K562 (cell line): ENCODE data around the gene CAPN2. TPM values are rescaled to one million over a fixed set of nuclear protein-coding genes. Genes with fewer than 3 reads are reported as not detected.

Experiments used
- ARID2 ChIP-seq: fragments of 450-650 bp; IDR thresholded peaks from 2 replicates; pipeline ENCODE4 v1.6.1; 2017; ENCODE audit warnings: antibody characterized with exemption, mild to moderate bottlenecking
- BRD9 ChIP-seq: fragments of 450-650 bp; IDR thresholded peaks from 2 replicates; pipeline ENCODE4 v1.6.1; 2018; ENCODE audit warnings: low read depth; ENCODE audit not compliant: partially characterized antibody
- CTCF ChIP-seq, 3 experiments: IDR thresholded peaks in 2 of 3; conservative IDR thresholded peaks in 1 of 3; 2 replicates each; pipeline ENCODE4 v1.5.1; 2011 to 2012; ENCODE audit warnings: low read length in 3 of 3, mild to moderate bottlenecking in 3 of 3, control low read depth in 2 of 3, improper control_type of control experiment in 1 of 3, inconsistent platforms in 1 of 3, low read depth in 1 of 3, mixed read lengths in 1 of 3, moderate library complexity in 1 of 3; ENCODE audit not compliant: insufficient read depth in 2 of 3
- FOXA3 ChIP-seq, 2 experiments: fragments of 450-650 bp in 1 of 2; sonication (generic) in 1 of 2; formaldehyde crosslinking; IDR thresholded peaks in 1 of 2; conservative IDR thresholded peaks in 1 of 2; 2 replicates each; pipeline versions ENCODE4 v1.4.0 to v1.8.0; 2020 to 2022; ENCODE audit warnings: mild to moderate bottlenecking in 2 of 2, missing genetic modification reagents in 1 of 2
- KDM4B ChIP-seq, 2 experiments: fragments of 450-650 bp in 1 of 2; sonication (generic) in 1 of 2; IDR thresholded peaks; 2 replicates each; pipeline ENCODE4 v1.6.1; 2016 to 2017; ENCODE audit warnings: borderline replicate concordance in 2 of 2, antibody characterized with exemption in 1 of 2, low read depth in 1 of 2, mild to moderate bottlenecking in 1 of 2
- MBD2 ChIP-seq: sonication (generic); IDR thresholded peaks from 2 replicates; pipeline ENCODE4 v1.6.1; 2016; ENCODE audit warnings: low read depth, borderline replicate concordance
- NCOR1 ChIP-seq: fragments of 450-650 bp; IDR thresholded peaks from 2 replicates; pipeline ENCODE4 v1.6.1; 2016; ENCODE audit warnings: mild to moderate bottlenecking, moderate library complexity
- RAD21 ChIP-seq, 2 experiments: fragments of 250-450 bp in 1 of 2; fragments of 450-650 bp in 1 of 2; sonication (Bioruptor Pico) in 1 of 2; formaldehyde crosslinking in 1 of 2; IDR thresholded peaks in 1 of 2; conservative IDR thresholded peaks in 1 of 2; 2 replicates each; pipeline versions ENCODE4 v1.4.0 to v1.8.0; 2020 to 2022; ENCODE audit warnings: mild to moderate bottlenecking in 2 of 2, moderate library complexity in 1 of 2
- SOX6 ChIP-seq: fragments of 450-650 bp; IDR thresholded peaks from 2 replicates; pipeline ENCODE4 v1.6.1; 2014; ENCODE audit warnings: mild to moderate bottlenecking
- TGIF2 ChIP-seq: sonication (generic); formaldehyde crosslinking; IDR thresholded peaks from 2 replicates; pipeline ENCODE4 v1.8.1; 2022; ENCODE audit warnings: mild to moderate bottlenecking, missing genetic modification reagents, moderate library complexity
- U2AF1 ChIP-seq: fragments of 200-400 bp; formaldehyde crosslinking; optimal IDR thresholded peaks from 2 replicates; pipeline ENCODE3; 2017; ENCODE audit warnings: mild to moderate bottlenecking, low read depth, low read length, moderate library complexity
- polyA plus RNA-seq, 8 experiments: library from polyadenylated mRNA; depleted of rRNA in 4 of 8; stranded (reverse) in 5 of 8; unstranded in 3 of 8; fragments of >200 nt; fragmentation: Nextera tagmentation in 2 of 8; fragmentation: Illumina TruSeq in 1 of 8; extraction: Ambion mirVana in 2 of 8; extraction: Trizol in 1 of 8; gene quantifications; 2 replicates each; pipeline versions ENCODE4 v1.2.1 to v1.2.3, GENCODE V29; 2011 to 2014; ENCODE audit warnings: inconsistent platforms in 1 of 8, missing spikeins in 1 of 8
- total RNA-seq, 7 experiments: library from RNA; depleted of rRNA in 6 of 7; stranded (reverse); fragments of >200 nt in 6 of 7; fragmentation: Illumina TruSeq in 2 of 7; extraction: Trizol in 2 of 7; gene quantifications; 2 replicates each; pipeline versions ENCODE4 v1.2.1 to v1.2.3, GENCODE V29; 2011 to 2021; ENCODE audit warnings: low replicate concordance in 1 of 7
- TF ChIP-seq, protein P1 (sequence below): fragments of 450-650 bp; formaldehyde crosslinking; IDR thresholded peaks from 2 replicates; pipeline ENCODE4 v1.4.0; 2020; ENCODE audit warnings: mild to moderate bottlenecking, moderate library complexity
- TF ChIP-seq, protein P2 (sequence below), 2 experiments: fragments of 450-650 bp; conservative IDR thresholded peaks; 2 replicates each; pipeline ENCODE4 v1.6.1; 2017; ENCODE audit warnings: mild to moderate bottlenecking in 2 of 2, moderate library complexity in 2 of 2
- TF ChIP-seq, protein P3 (sequence below): fragments of 450-650 bp; formaldehyde crosslinking; IDR thresholded peaks from 2 replicates; pipeline ENCODE4 v1.4.0; 2020; ENCODE audit warnings: mild to moderate bottlenecking

Gene CAPN2
- total and polyA plus RNA-seq, 9 of the 15 experiments (the other 6 are each of a cell fraction or from before 2014, with no cell fraction given), result 24.6 to 157 (median 101) TPM

GRCh38 chr1:223811634-223812101, 99.3 kb downstream of the CAPN2 start (continued):
- TF ChIP-seq, protein P1, sequence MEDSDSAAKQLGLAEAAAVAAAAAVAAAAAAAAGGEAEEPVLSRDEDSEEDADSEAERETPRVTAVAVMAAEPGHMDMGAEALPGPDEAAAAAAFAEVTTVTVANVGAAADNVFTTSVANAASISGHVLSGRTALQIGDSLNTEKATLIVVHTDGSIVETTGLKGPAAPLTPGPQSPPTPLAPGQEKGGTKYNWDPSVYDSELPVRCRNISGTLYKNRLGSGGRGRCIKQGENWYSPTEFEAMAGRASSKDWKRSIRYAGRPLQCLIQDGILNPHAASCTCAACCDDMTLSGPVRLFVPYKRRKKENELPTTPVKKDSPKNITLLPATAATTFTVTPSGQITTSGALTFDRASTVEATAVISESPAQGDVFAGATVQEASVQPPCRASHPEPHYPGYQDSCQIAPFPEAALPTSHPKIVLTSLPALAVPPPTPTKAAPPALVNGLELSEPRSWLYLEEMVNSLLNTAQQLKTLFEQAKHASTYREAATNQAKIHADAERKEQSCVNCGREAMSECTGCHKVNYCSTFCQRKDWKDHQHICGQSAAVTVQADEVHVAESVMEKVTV (CRISPR knock-in tag), result peak; percentile 94
- TF ChIP-seq MBD2 (no peak), BRD9 (peak; percentile 61), U2AF1 (no peak), CTCF (IDR thresholded peaks at IDR 0.05 in 2 of 3, conservative IDR thresholded peaks at IDR 0.05 in 1 of 3; ENCODE audit: insufficient read depth in 2 of 3, low read depth in 1 of 3, low read length in 3 of 3) (peak; percentile 45 to 87 (median 59); a peak in 4 of 6 replicates), KDM4B (IDR thresholded peaks at IDR 0.05; ENCODE audit: borderline replicate concordance in 2 of 2, low read depth in 1 of 2) (0 out of 4 replicates have a peak, but pooled peaks of 1 of the 2 experiments have one; percentile 27), ARID2 (peak; percentile 77), SOX6 (no peak), TGIF2 (CRISPR knock-in tag) (no peak), NCOR1 (0 out of 2 replicates have a peak, but pooled peaks have one; percentile 19), RAD21 (CRISPR knock-in tag; conservative IDR thresholded peaks at IDR 0.05 in 1 of 2, IDR thresholded peaks at IDR 0.05 in 1 of 2) (peak; percentile 96 to 98), FOXA3 (CRISPR knock-in tag; conservative IDR thresholded peaks at IDR 0.05 in 1 of 2, IDR thresholded peaks at IDR 0.05 in 1 of 2) (no peak)
- TF ChIP-seq, protein P2, sequence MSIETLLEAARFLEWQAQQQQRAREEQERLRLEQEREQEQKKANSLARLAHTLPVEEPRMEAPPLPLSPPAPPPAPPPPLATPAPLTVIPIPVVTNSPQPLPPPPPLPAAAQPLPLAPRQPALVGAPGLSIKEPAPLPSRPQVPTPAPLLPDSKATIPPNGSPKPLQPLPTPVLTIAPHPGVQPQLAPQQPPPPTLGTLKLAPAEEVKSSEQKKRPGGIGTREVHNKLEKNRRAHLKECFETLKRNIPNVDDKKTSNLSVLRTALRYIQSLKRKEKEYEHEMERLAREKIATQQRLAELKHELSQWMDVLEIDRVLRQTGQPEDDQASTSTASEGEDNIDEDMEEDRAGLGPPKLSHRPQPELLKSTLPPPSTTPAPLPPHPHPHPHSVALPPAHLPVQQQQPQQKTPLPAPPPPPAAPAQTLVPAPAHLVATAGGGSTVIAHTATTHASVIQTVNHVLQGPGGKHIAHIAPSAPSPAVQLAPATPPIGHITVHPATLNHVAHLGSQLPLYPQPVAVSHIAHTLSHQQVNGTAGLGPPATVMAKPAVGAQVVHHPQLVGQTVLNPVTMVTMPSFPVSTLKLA (conservative IDR thresholded peaks at IDR 0.05), result peak; percentile 13 to 46; a peak in 1 of 4 replicates
- TF ChIP-seq, protein P3, sequence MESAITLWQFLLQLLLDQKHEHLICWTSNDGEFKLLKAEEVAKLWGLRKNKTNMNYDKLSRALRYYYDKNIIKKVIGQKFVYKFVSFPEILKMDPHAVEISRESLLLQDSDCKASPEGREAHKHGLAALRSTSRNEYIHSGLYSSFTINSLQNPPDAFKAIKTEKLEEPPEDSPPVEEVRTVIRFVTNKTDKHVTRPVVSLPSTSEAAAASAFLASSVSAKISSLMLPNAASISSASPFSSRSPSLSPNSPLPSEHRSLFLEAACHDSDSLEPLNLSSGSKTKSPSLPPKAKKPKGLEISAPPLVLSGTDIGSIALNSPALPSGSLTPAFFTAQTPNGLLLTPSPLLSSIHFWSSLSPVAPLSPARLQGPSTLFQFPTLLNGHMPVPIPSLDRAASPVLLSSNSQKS (CRISPR knock-in tag), result no peak
